GM19452 (cell line): Measurements from ENCODE around the gene OR1F1.
A peak's percentile ranks its signal among the peaks of the same experiment; 100 is the strongest.
"Not testable (repeated sequence)": the region's sequence is repeated elsewhere in the genome, so short reads cannot be mapped to it uniquely, and the experiment has no call there.

ENCODE experiments used
- ATAC-seq: cut with Tn5 transposase; IDR thresholded peaks from one replicate; pipeline ENCODE4 v1.9.1; 2021; ENCODE audit not compliant: unreplicated experiment

The OR1F1 gene

GRCh38 chr16:3150346-3151218 is 37.4 kb upstream of the OR1F1 start:
- ATAC-seq, result peak; percentile 62

GRCh38 chr16:3152027-3152276 is 36.1 kb upstream of the OR1F1 start:
- ATAC-seq, result no peak

GRCh38 chr16:3152277-3152990 is 35.6 kb upstream of the OR1F1 start:
- no peak for ATAC-seq

GRCh38 chr16:3152991-3153368 is 35.0 kb upstream of the OR1F1 start:
- ATAC-seq, result no peak

- ATAC-seq, result no peak
Observed at GRCh38 chr16:3155181-3155580, 32.8 kb upstream of the OR1F1 start.

DNA sequence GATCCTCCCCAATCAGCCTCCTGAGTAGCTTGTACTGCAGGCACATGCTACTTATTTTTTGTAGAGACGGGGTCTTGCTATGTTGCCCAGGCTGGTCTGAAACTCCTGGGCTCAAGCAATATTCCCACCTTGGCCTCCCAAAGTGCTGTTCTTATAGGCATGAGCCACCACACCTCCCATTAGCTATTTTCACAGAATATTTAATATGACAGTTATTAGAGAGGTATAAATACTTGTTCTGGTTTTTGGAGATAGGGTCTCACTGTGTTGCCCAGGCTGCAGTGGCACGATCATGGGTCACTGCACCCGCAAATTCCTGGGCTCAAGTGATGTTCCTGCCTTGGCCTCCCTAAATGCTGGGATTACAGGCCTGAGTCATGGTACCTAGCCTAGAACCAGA is 32.0 kb upstream of the OR1F1 start:
- ATAC-seq, result no peak

GRCh38 chr16:3157229-3158025 is 30.6 kb upstream of the OR1F1 start:
- no peak for ATAC-seq

- no peak for ATAC-seq
Observed at GRCh38 chr16:3158026-3158509, 29.9 kb upstream of the OR1F1 start.

DNA sequence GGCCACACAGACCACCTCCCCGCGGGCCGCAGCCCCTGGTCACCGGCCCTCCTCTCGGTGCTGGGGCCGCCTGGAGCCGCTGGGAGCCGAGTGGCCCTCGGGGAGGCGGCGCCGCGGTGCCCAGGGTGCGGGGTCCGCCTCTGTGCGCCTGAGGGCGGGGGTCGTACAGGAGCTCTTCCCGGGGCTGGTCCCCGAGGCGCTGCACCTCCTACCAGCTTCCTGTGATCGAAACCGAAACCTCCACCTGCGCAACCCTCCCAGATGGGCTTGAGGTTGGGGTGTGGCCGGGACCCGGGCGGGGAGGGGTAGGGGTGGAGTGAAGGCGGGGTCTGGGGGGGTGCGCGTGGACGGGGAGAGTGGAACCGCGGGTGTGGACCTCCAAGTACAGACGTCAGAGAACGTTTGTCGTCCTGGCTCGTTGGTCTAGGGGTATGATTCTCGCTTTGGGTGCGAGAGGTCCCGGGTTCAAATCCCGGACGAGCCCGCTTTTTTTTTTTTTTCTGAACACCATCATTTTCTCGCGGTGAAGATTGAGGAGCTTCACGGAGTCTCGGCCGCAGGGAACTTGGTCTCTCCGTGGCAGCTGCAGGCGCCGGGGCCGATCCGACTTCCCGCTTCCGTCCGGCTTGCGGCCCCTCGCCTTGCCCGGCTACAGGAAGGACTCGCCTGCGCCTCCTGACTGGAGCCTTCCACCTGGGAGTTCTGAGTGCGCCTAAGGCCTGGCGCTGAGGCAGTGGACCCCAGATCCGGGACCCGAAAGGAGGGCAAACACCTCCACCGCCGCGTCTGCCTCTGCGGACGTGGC is 29.3 kb upstream of the OR1F1 start:
- ATAC-seq, result peak; percentile 50

- ATAC-seq, result no peak
Observed at GRCh38 chr16:3161235-3162018, 26.6 kb upstream of the OR1F1 start.

GRCh38 chr16:3164121-3164991 is 23.6 kb upstream of the OR1F1 start:
- ATAC-seq, result no peak

- ATAC-seq, result no peak
Observed at GRCh38 chr16:3165111-3165822, 22.7 kb upstream of the OR1F1 start.

DNA sequence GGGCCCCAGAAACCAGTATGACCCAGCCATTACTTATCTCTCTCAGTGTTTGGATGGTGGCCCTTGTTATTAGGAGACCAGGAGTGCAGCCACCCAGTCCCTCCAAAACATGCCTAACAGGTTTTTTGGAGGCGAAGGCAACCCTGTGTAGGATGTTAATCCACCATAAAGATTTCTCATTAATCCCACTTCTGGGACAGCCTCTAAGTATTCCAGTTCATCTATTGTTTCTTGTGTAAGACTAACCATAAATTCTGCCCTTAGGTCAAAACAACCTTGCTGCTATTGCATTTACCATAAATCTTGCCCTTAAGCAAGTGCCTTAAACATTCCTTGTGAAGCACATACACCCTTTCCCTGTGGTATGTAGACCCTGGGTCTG is 21.5 kb upstream of the OR1F1 start:
- no peak for ATAC-seq

- not testable (repeated sequence) for ATAC-seq
Observed at GRCh38 chr16:3168729-3169128, 19.3 kb upstream of the OR1F1 start.

GRCh38 chr16:3170440-3171180 is 17.4 kb upstream of the OR1F1 start:
- ATAC-seq, result no peak

DNA sequence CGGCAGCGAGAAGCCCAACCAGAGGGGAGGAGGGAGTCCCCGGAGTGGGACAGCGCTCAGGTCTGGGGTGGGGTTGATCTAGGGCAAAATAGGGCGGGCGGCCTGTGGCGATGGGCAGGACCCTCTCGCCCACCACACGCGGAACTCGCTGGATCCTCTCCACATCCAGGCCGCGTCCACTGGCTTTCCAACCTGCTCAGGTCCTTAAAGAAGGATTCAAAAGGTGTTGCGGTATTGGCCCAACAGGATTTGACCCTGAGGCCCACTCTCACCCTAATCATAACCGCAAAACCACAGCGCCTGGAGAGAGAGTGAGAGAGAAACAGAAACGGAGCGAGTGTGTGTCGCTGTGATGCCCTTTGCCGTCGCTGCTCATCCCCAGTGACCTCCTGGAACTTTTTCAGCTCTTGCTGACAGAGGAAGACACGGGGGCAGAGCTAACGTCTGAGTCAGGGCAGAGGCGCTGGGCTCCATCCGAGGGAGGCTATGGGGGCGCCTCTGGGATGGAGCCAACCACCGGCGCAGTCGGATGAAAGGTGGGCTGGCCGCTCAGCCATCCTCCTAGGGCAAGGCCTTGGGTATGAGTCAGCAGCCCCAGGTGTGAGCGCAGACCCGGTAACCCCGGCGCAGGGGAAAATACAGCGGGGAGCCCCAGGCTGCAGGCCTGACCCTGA is 16.7 kb upstream of the OR1F1 start:
- peak; percentile 47 for ATAC-seq

DNA sequence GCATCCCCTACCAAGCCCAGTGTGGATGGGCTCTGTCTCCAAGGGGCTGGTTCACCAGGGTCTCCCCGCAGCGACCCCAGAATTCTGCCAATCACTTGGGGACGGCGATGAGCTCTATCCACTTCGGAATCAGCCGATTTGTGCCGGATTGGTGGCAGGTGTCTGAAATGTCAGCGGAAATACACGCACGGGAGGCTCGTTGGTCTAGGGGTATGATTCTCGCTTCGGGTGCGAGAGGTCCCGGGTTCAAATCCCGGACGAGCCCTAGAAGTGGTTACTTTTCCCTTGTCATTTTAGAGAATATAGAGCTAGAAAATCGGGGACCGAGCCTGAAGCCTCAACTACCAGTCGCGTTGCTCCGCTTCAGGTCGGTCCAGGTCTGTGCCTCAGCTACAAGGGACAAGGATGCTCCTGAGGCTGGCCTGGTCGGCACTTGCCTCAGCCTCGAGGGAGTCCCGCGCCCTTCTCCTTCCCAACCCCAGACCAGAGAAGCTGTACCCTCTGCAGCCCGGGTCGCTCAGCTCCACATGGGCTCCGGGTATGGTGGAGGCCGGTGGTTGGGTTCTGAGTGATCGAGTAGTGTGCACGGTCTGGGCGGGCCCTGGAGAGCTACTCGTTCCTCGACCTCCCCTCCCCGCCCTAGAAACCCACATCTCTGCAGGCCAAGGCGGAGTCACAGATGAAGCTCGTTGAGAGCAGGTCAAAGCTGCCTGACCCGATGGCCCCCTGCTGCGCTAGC is 16.0 kb upstream of the OR1F1 start:
- no peak for ATAC-seq
